LNCAP (cell line): Measurements from ENCODE around the gene KRTAP29-1.

ENCODE experiments used
- TF ChIP-seq, protein P1 (sequence below): fragments of 450-650 bp; IDR thresholded peaks from 2 replicates; pipeline ENCODE4 v1.5.1; 2017; ENCODE audit warnings: mild to moderate bottlenecking

KRTAP29-1 gene

DNA sequence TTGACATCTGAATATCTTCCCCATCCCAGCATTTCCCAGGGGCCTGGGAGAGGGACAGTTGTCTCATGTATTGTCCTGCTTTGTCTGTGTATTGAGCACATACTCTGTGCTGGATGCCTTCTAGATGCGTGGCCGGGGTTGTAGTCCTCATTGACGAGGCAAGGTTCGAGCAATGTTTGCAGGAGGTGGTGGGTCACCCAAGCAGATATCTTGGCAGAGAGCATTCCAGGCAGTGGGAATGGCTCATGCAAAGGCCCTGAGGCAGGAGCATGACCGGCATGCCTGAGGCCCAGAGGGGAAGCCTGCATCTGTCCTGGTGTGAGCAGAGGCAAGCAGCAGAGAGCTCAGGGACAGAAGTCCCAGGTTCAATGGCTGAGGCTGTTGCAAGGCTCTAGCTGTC is 30.4 kb upstream of the KRTAP29-1 start:
- TF ChIP-seq, protein P1, sequence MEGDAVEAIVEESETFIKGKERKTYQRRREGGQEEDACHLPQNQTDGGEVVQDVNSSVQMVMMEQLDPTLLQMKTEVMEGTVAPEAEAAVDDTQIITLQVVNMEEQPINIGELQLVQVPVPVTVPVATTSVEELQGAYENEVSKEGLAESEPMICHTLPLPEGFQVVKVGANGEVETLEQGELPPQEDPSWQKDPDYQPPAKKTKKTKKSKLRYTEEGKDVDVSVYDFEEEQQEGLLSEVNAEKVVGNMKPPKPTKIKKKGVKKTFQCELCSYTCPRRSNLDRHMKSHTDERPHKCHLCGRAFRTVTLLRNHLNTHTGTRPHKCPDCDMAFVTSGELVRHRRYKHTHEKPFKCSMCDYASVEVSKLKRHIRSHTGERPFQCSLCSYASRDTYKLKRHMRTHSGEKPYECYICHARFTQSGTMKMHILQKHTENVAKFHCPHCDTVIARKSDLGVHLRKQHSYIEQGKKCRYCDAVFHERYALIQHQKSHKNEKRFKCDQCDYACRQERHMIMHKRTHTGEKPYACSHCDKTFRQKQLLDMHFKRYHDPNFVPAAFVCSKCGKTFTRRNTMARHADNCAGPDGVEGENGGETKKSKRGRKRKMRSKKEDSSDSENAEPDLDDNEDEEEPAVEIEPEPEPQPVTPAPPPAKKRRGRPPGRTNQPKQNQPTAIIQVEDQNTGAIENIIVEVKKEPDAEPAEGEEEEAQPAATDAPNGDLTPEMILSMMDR, result no peak

GRCh38 chr17:41332239-41332638 is 29.6 kb upstream of the KRTAP29-1 start:
- TF ChIP-seq, protein P1, result no peak

- TF ChIP-seq, protein P1, result no peak
Measured at GRCh38 chr17:41331606-41332005, 29.0 kb upstream of the KRTAP29-1 start.

- TF ChIP-seq, protein P1, result peak; percentile 82
Measured at GRCh38 chr17:41329279-41329948, 26.8 kb upstream of the KRTAP29-1 start.

- TF ChIP-seq, protein P1, result no peak
Measured at GRCh38 chr17:41328207-41328606, 25.6 kb upstream of the KRTAP29-1 start.

- TF ChIP-seq, protein P1, result no peak
Measured at GRCh38 chr17:41327411-41328120, 24.9 kb upstream of the KRTAP29-1 start.

GRCh38 chr17:41326173-41327145 is 23.8 kb upstream of the KRTAP29-1 start:
- TF ChIP-seq, protein P1, result no peak
